HG03060 (cell line): Measurements from ENCODE around the gene BDH1.

Experiments used
- ATAC-seq: cut with Tn5 transposase; IDR thresholded peaks from one replicate; pipeline ENCODE4 v1.9.1; 2021; ENCODE audit warnings: low read depth, moderate number of reproducible peaks; ENCODE audit not compliant: unreplicated experiment

The BDH1 gene

GRCh38 chr3:197550489-197550888 lies 5.3 kb downstream of the BDH1 start:
- no peak for ATAC-seq

GRCh38 chr3:197549261-197549885 lies 6.4 kb downstream of the BDH1 start:
- no peak for ATAC-seq

GRCh38 chr3:197547306-197548011 lies 8.3 kb downstream of the BDH1 start:
- ATAC-seq, result no peak

- ATAC-seq, result no peak
Observed at GRCh38 chr3:197546307-197547085, 9.3 kb downstream of the BDH1 start.

GRCh38 chr3:197545571-197545970 lies 10.2 kb downstream of the BDH1 start:
- ATAC-seq, result no peak

- ATAC-seq, result no peak
Observed at GRCh38 chr3:197545101-197545500, 10.7 kb downstream of the BDH1 start.

GRCh38 chr3:197542741-197543454 lies 12.9 kb downstream of the BDH1 start:
- no peak for ATAC-seq

- ATAC-seq, result no peak
Observed at GRCh38 chr3:197541756-197542539, 13.8 kb downstream of the BDH1 start.

GRCh38 chr3:197540961-197541377 lies 14.8 kb downstream of the BDH1 start:
- ATAC-seq, result no peak

GRCh38 chr3:197539651-197540051 lies 16.1 kb downstream of the BDH1 start:
- no peak for ATAC-seq

GRCh38 chr3:197533927-197534725 lies 21.6 kb downstream of the BDH1 start:
- no peak for ATAC-seq

GRCh38 chr3:197533396-197533795 lies 22.4 kb downstream of the BDH1 start:
- no peak for ATAC-seq

GRCh38 chr3:197532388-197532787 lies 23.4 kb downstream of the BDH1 start:
- ATAC-seq, result no peak

- no peak for ATAC-seq
Observed at GRCh38 chr3:197528190-197528589, 27.6 kb downstream of the BDH1 start.

GRCh38 chr3:197527569-197527968 lies 28.2 kb downstream of the BDH1 start:
- ATAC-seq, result no peak

GRCh38 chr3:197525706-197526105 lies 30.1 kb downstream of the BDH1 start:
- ATAC-seq, result no peak

GRCh38 chr3:197524128-197524527 lies 31.6 kb downstream of the BDH1 start:
- ATAC-seq, result no peak

GRCh38 chr3:197523526-197523925 lies 32.2 kb downstream of the BDH1 start:
- ATAC-seq, result no peak

- ATAC-seq, result no peak
Observed at GRCh38 chr3:197522881-197523441, 32.8 kb downstream of the BDH1 start.
